ENCODE measurements around the gene IQCH. TPM values are rescaled to one million over a fixed set of nuclear protein-coding genes. Genes with fewer than 3 reads are reported as not detected.

IQCH gene
- total and polyA plus RNA-seq, 9 of the 15 experiments (the other 6 are each of a cell fraction or from before 2014, with no cell fraction given), result 1.8 to 3.9 (median 2.7) TPM

- TF ChIP-seq ZBTB11 (CRISPR knock-in tag; IDR thresholded peaks at IDR 0.05) (no peak), ZNF586 (CRISPR knock-in tag; conservative IDR thresholded peaks at IDR 0.05) (no peak), ZNF431 (CRISPR knock-in tag; IDR thresholded peaks at IDR 0.05) (no peak), C11orf30 (IDR thresholded peaks at IDR 0.05; ENCODE audit: low read depth) (peak; percentile 51; the same call in 1 of the 2 replicates), ARID1B (IDR thresholded peaks at IDR 0.05) (peak; percentile 71), TCF3 (CRISPR knock-in tag; IDR thresholded peaks at IDR 0.05) (peak; percentile 58), EWSR1 (IDR thresholded peaks at IDR 0.05; ENCODE audit: borderline replicate concordance, low read depth, partially characterized antibody) (no peak), ZNF408 (CRISPR knock-in tag; IDR thresholded peaks at IDR 0.05; ENCODE audit: low read depth) (no peak), CBFA2T2 (conservative IDR thresholded peaks at IDR 0.05) (peak; percentile 46), SMARCC2 (IDR thresholded peaks at IDR 0.05; ENCODE audit: low read depth) (no peak), CHD4 (IDR thresholded peaks at IDR 0.05; ENCODE audit: insufficient read depth, insufficient replicate concordance, low read depth, low read length, poor library complexity, severe bottlenecking) (no peak), RB1 (IDR thresholded peaks at IDR 0.05; ENCODE audit: low read depth) (no peak), MAFK (IDR thresholded peaks at IDR 0.05; ENCODE audit: low read length) (0 out of 2 replicates have a peak, but pooled peaks have one; percentile 23), IFI16 (CRISPR knock-in tag; IDR thresholded peaks at IDR 0.05) (no peak), ZNF507 (tag; conservative IDR thresholded peaks at IDR 0.05) (no peak), BHLHE40 (IDR thresholded peaks at IDR 0.05; ENCODE audit: low read length) (peak; percentile 95), KAT8 (IDR thresholded peaks at IDR 0.05; ENCODE audit: low read depth) (no peak), ZC3H8 (IDR thresholded peaks at IDR 0.05) (no peak), ELK1 (CRISPR knock-in tag; IDR thresholded peaks at IDR 0.05) (no peak)
- TF ChIP-seq, protein P1, sequence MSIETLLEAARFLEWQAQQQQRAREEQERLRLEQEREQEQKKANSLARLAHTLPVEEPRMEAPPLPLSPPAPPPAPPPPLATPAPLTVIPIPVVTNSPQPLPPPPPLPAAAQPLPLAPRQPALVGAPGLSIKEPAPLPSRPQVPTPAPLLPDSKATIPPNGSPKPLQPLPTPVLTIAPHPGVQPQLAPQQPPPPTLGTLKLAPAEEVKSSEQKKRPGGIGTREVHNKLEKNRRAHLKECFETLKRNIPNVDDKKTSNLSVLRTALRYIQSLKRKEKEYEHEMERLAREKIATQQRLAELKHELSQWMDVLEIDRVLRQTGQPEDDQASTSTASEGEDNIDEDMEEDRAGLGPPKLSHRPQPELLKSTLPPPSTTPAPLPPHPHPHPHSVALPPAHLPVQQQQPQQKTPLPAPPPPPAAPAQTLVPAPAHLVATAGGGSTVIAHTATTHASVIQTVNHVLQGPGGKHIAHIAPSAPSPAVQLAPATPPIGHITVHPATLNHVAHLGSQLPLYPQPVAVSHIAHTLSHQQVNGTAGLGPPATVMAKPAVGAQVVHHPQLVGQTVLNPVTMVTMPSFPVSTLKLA (conservative IDR thresholded peaks at IDR 0.05), result peak; percentile 48 to 75; a peak in 3 of 4 replicates
- TF ChIP-seq, protein P2, sequence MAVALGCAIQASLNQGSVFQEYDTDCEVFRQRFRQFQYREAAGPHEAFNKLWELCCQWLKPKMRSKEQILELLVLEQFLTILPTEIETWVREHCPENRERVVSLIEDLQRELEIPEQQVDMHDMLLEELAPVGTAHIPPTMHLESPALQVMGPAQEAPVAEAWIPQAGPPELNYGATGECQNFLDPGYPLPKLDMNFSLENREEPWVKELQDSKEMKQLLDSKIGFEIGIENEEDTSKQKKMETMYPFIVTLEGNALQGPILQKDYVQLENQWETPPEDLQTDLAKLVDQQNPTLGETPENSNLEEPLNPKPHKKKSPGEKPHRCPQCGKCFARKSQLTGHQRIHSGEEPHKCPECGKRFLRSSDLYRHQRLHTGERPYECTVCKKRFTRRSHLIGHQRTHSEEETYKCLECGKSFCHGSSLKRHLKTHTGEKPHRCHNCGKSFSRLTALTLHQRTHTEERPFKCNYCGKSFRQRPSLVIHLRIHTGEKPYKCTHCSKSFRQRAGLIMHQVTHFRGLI (CRISPR knock-in tag; IDR thresholded peaks at IDR 0.05), result no peak
Measured at GRCh38 chr15:67370206-67370954, 115.8 kb downstream of the IQCH start (continued).

Data from K562 (cell line).